ENCODE results near the gene STIM2. TPM values are rescaled to one million over a fixed set of nuclear protein-coding genes. Genes with fewer than 3 reads are reported as not detected.

STIM2 gene
- total RNA-seq, 1 experiment from 2014 or later, result 59.0 TPM

- Histone ChIP-seq H3K27ac (ENCODE audit: low read depth, low read length, poor library complexity, severe bottlenecking) (no peak overlapping the region), H3K4me1 (ENCODE audit: insufficient read depth, low read length, poor library complexity, severe bottlenecking) (peaks cover 8% of the 10 kb centered on the region), H3K27me3 (replicated peaks; ENCODE audit: insufficient read depth, low read depth, low read length, poor library complexity) (no peaks in the 10 kb centered on the region), H3K36me3 (ENCODE audit: insufficient read depth, low read length, poor library complexity, severe bottlenecking) (peaks cover 3% of the 10 kb centered on the region), H3K9me3 (ENCODE audit: low read depth, low read length, poor library complexity, severe bottlenecking) (peaks cover 10% of the 10 kb centered on the region), H3K4me3 (ENCODE audit: low read depth, low read length, poor library complexity, severe bottlenecking) (no peak overlapping the region)
- ChIA-PET CTCF (no interaction called here), POLR2A (ENCODE audit: low non-redundant PET) (no interaction called here)
- no peak for TF ChIP-seq EZH2 (IDR thresholded peaks at IDR 0.05; ENCODE audit: borderline replicate concordance, low read depth, low read length, poor library complexity, severe bottlenecking)
- TF ChIP-seq, protein P1, sequence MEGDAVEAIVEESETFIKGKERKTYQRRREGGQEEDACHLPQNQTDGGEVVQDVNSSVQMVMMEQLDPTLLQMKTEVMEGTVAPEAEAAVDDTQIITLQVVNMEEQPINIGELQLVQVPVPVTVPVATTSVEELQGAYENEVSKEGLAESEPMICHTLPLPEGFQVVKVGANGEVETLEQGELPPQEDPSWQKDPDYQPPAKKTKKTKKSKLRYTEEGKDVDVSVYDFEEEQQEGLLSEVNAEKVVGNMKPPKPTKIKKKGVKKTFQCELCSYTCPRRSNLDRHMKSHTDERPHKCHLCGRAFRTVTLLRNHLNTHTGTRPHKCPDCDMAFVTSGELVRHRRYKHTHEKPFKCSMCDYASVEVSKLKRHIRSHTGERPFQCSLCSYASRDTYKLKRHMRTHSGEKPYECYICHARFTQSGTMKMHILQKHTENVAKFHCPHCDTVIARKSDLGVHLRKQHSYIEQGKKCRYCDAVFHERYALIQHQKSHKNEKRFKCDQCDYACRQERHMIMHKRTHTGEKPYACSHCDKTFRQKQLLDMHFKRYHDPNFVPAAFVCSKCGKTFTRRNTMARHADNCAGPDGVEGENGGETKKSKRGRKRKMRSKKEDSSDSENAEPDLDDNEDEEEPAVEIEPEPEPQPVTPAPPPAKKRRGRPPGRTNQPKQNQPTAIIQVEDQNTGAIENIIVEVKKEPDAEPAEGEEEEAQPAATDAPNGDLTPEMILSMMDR (conservative IDR thresholded peaks at IDR 0.05; ENCODE audit: low read depth, low read length), result no peak
- BruUV-seq (replicated peaks), result no TSS peak
- intact Hi-C loops (cut with micrococcal nuclease; ENCODE audit: unreplicated experiment), result no loop called here
- no peak for DNase-seq (ENCODE audit: low spot score)
These were observed 92.2 kb downstream of the STIM2 start for GRCh38 chr4:26952891-26953290.

DNA sequence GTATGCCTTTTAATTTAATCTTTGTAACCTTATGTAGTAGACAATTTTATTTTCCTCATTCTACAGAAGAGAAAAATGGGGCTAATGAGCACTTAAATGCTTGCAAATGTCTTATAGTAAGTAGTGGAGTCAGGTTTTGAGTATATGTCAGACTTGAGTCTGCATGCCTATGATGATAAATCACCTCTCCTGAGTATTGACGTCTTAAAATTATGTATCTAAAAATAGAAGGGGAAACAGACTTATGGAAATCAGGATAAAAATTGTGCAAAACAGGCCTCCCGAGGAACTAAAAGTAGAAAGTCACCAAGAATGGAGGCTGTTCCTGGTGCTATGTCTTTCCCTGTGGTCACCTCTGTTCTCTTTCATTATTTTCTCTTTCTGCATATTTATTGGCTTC is 92.7 kb downstream of the STIM2 start:
- H3K4me1 ChIP-seq (ENCODE audit: insufficient read depth, low read length, poor library complexity, severe bottlenecking), result peaks cover 8% of the 10 kb centered on the region
- peaks cover 10% of the 10 kb centered on the region for H3K9me3 ChIP-seq (ENCODE audit: low read depth, low read length, poor library complexity, severe bottlenecking)
- no peak for TF ChIP-seq EZH2 (IDR thresholded peaks at IDR 0.05; ENCODE audit: borderline replicate concordance, low read depth, low read length, poor library complexity, severe bottlenecking)
- TF ChIP-seq, protein P1 (conservative IDR thresholded peaks at IDR 0.05; ENCODE audit: low read depth, low read length), result no peak
- CTCF ChIA-PET, result no interaction called here
- no peak overlapping the region for H3K27ac ChIP-seq (ENCODE audit: low read depth, low read length, poor library complexity, severe bottlenecking)
- H3K27me3 ChIP-seq (replicated peaks; ENCODE audit: insufficient read depth, low read depth, low read length, poor library complexity), result no peaks in the 10 kb centered on the region
- intact Hi-C loops (cut with micrococcal nuclease; ENCODE audit: unreplicated experiment), result no loop called here
- no peak for DNase-seq (ENCODE audit: low spot score)
- no TSS peak for BruUV-seq (replicated peaks)
- no peak overlapping the region for H3K4me3 ChIP-seq (ENCODE audit: low read depth, low read length, poor library complexity, severe bottlenecking)
- POLR2A ChIA-PET (ENCODE audit: low non-redundant PET), result no interaction called here
- H3K36me3 ChIP-seq (ENCODE audit: insufficient read depth, low read length, poor library complexity, severe bottlenecking), result peaks cover 8% of the 10 kb centered on the region

DNA sequence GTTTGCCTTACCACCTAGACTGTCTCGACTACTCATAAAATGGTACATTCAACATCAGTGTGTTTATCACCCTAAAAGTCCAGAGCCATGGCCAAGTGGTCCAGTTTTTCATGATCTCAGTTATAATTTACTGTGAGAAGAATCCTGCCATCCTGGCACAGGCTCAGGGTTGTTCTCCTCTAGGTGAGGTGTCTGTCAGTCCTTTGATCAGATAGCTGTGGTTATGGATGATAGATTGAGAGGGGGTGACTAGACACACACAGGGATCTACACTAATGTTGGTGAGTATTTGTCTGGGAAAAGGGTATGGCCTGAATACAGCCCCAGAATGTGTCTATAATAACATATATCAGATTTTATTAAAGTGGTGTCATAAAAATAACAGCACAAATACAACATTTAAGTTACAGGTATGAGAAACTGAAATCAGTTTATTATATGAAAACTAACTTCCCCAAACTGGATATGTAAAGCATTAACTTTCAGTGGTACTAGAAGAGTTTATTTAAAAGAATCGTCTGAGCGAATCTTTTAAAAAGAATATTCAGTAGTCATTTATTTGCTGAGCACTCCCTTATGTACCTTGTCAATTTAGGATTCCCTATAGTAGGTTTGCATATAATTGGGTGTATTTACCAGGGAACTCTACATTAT is 93.3 kb downstream of the STIM2 start:
- Histone ChIP-seq H3K4me3 (ENCODE audit: low read depth, low read length, poor library complexity, severe bottlenecking) (no peak overlapping the region), H3K4me1 (ENCODE audit: insufficient read depth, low read length, poor library complexity, severe bottlenecking) (peaks cover 8% of the 10 kb centered on the region), H3K27me3 (replicated peaks; ENCODE audit: insufficient read depth, low read depth, low read length, poor library complexity) (no peaks in the 10 kb centered on the region), H3K9me3 (ENCODE audit: low read depth, low read length, poor library complexity, severe bottlenecking) (peaks cover 10% of the 10 kb centered on the region), H3K36me3 (ENCODE audit: insufficient read depth, low read length, poor library complexity, severe bottlenecking) (peaks cover 8% of the 10 kb centered on the region), H3K27ac (ENCODE audit: low read depth, low read length, poor library complexity, severe bottlenecking) (no peak overlapping the region)
- no TSS peak for BruUV-seq (replicated peaks)
- TF ChIP-seq, protein P1 (conservative IDR thresholded peaks at IDR 0.05; ENCODE audit: low read depth, low read length), result no peak
- no peak for TF ChIP-seq EZH2 (IDR thresholded peaks at IDR 0.05; ENCODE audit: borderline replicate concordance, low read depth, low read length, poor library complexity, severe bottlenecking)
- ChIA-PET POLR2A (ENCODE audit: low non-redundant PET) (no interaction called here), CTCF (no interaction called here)
- intact Hi-C loops (cut with micrococcal nuclease; ENCODE audit: unreplicated experiment), result no loop called here
- no peak for DNase-seq (ENCODE audit: low spot score)
